Measurements from ENCODE around the gene RAB11FIP5. TPM values are rescaled to one million over a fixed set of nuclear protein-coding genes. Genes with fewer than 3 reads are reported as not detected.

RAB11FIP5 gene
- total and polyA plus RNA-seq, 2 donors (not counting 3 experiments of a cell fraction or from before 2014, with no cell fraction given): 36.6 to 47.0 TPM

DNA sequence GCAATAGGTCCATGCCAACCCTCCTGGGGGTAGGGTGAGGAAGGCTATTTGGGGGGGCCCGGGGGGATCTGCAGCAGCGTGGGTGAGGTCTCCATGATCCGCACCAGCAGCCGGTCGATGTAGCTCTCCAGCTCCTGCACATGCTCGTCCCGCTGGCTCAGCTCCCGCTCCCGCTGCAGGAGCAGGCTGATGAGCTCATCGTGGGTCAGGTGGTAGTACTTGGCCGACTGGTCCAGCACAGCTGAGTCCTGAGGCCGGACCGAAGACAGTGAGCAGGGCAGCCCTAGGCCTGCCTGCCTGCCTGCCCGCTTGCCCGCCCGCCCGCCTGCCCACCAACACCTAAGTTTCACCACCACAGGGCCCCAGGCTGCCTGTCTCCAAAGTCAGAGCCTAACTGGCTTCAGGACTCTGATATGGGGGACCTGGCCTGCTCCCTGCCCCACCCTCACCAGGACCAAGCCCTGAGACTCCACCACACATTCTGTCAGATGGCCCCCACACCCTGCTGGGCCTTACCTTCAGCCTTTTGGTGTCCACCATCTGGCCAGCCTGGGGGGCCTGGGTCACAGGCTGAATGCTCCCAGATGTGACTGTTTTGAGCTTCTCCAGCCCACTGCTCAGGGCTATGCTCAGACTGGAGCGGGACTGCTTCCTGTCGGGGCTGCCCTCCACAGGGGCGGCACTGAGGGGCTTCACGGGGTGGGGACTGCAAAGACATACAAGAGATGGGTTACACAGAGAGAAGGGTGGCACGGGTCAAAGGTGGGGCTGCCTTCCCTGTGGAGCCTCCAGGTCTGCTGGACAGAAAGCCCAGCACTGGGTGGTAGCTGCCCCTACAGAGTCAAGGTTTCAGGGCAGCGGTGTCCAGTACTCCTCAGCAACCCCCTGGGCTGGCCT, 37.0 kb downstream of the RAB11FIP5 start:
- Histone ChIP-seq H3K4me3 (replicated peaks in 1 of 3; ENCODE audit: insufficient read depth in 1 of 3, low read depth in 1 of 3, low read length in 3 of 3) (no peak overlapping the region), H4K20me1 (replicated peaks; ENCODE audit: control insufficient read depth, extremely low read depth, insufficient read depth, low read length) (no peaks in the 10 kb centered on the region), H3K4me2 (ENCODE audit: insufficient read depth, low read length) (no peak overlapping the region), H2AFZ (ENCODE audit: low read depth, low read length) (no peak overlapping the region), H3K9ac (replicated peaks; ENCODE audit: extremely low read depth, insufficient read depth, low read length) (no peak overlapping the region), H3K4me1 (ENCODE audit: control insufficient read depth, extremely low read depth, insufficient read depth, low read length) (peaks cover 7% of the 10 kb centered on the region), H3K27ac (ENCODE audit: insufficient read depth, low read depth, low read length) (no peak overlapping the region), H3K36me3 (ENCODE audit: control insufficient read depth in 2 of 2, extremely low read depth in 1 of 2, insufficient read depth in 2 of 2, low read length in 2 of 2) (peaks cover 3 to 28% of the 10 kb centered on the region in 2 experiments), H3K9me1 (replicated peaks; ENCODE audit: control insufficient read depth, extremely low read depth, insufficient read depth, low read length) (no peaks in the 10 kb centered on the region), H3K79me2 (ENCODE audit: control insufficient read depth, insufficient read depth, low read length) (peaks cover under 1% of the 10 kb centered on the region), H3K27me3 (ENCODE audit: control insufficient read depth in 2 of 2, insufficient read depth in 2 of 2, low read length in 2 of 2) (no peaks in the 10 kb centered on the region), H3K9me3 (replicated peaks; ENCODE audit: control insufficient read depth, insufficient read depth, low read length) (no peaks in the 10 kb centered on the region)
- ChIA-PET CTCF (interaction anchor here (1.0 kb wide), 2 partner anchors 13 to 101 kb away, joined by 3 read pairs; no protein-coding TSS in a partner anchor), POLR2A (no interaction called here)
- dilution Hi-C loops (cut with MboI; ENCODE audit: extremely low pct_ligation_motif_present, low sequenced_read_pairs) (no loop called here), intact Hi-C loops (cut with micrococcal nuclease) (no loop called here)
- DNase-seq (ENCODE audit: low read depth, low spot score) (no peak), FAIRE-seq (no peak)
- BruUV-seq (replicated peaks): no TSS peak
- TF ChIP-seq EZH2 (IDR thresholded peaks at IDR 0.05; ENCODE audit: borderline replicate concordance, low read depth, low read length, severe bottlenecking) (no peak), FOS (IDR thresholded peaks at IDR 0.05; ENCODE audit: borderline replicate concordance, insufficient read depth, low read length) (no peak), POLR2AphosphoS5 (IDR thresholded peaks at IDR 0.05; ENCODE audit: insufficient read depth, low read depth, low read length) (no peak), POLR2A (IDR thresholded peaks at IDR 0.05; ENCODE audit: low read depth, low read length) (no peak), MYC (IDR thresholded peaks at IDR 0.05; ENCODE audit: low read depth, low read length) (no peak), GATA2 (IDR thresholded peaks at IDR 0.05; ENCODE audit: insufficient read depth, insufficient read length, low read depth, low read length) (no peak), JUN (IDR thresholded peaks at IDR 0.05; ENCODE audit: borderline replicate concordance, insufficient read depth, insufficient read length, low read depth) (no peak)
- TF ChIP-seq, protein P1, sequence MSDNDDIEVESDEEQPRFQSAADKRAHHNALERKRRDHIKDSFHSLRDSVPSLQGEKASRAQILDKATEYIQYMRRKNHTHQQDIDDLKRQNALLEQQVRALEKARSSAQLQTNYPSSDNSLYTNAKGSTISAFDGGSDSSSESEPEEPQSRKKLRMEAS (IDR thresholded peaks at IDR 0.05; ENCODE audit: insufficient read depth, insufficient read length): no peak
- TF ChIP-seq, protein P2, sequence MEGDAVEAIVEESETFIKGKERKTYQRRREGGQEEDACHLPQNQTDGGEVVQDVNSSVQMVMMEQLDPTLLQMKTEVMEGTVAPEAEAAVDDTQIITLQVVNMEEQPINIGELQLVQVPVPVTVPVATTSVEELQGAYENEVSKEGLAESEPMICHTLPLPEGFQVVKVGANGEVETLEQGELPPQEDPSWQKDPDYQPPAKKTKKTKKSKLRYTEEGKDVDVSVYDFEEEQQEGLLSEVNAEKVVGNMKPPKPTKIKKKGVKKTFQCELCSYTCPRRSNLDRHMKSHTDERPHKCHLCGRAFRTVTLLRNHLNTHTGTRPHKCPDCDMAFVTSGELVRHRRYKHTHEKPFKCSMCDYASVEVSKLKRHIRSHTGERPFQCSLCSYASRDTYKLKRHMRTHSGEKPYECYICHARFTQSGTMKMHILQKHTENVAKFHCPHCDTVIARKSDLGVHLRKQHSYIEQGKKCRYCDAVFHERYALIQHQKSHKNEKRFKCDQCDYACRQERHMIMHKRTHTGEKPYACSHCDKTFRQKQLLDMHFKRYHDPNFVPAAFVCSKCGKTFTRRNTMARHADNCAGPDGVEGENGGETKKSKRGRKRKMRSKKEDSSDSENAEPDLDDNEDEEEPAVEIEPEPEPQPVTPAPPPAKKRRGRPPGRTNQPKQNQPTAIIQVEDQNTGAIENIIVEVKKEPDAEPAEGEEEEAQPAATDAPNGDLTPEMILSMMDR (IDR thresholded peaks at IDR 0.05; ENCODE audit: extremely low read depth in 1 of 2, insufficient read depth in 1 of 2, low read depth in 1 of 2, low read length in 2 of 2): no peak
